Spinal cord (tissue), 10 donors: Measurements from ENCODE around the gene HARBI1. TPM values are rescaled to one million over a fixed set of nuclear protein-coding genes. Genes with fewer than 3 reads are reported as not detected.

ENCODE experiments used
- DNase-seq, 6 donors: peaks; one replicate each; pipeline versions ENCODE4 v3.0.0 to v3.0.0-alpha.2; 2013 to 2015; ENCODE audit warnings: low spot score in 6 of 6, low read depth in 4 of 6
- H3K27ac ChIP-seq: one replicate; pipeline ENCODE4 v1.5.1; 2013; ENCODE audit warnings: low read depth, low read length, control low read depth
- H3K27me3 ChIP-seq: one replicate; pipeline ENCODE4 v1.6.1; 2013; ENCODE audit warnings: low read length; ENCODE audit not compliant: control insufficient read depth, insufficient read depth
- H3K36me3 ChIP-seq: one replicate; pipeline ENCODE4 v1.6.1; 2013; ENCODE audit warnings: low read length; ENCODE audit not compliant: control insufficient read depth, insufficient read depth
- H3K4me1 ChIP-seq: one replicate; pipeline ENCODE4 v1.6.1; 2013; ENCODE audit warnings: low read length; ENCODE audit not compliant: control insufficient read depth, insufficient read depth
- H3K4me3 ChIP-seq: one replicate; pipeline ENCODE4 v1.5.1; 2013; ENCODE audit warnings: low read depth, low read length, control low read depth
- H3K9me3 ChIP-seq: one replicate; pipeline ENCODE4 v1.6.1; 2013; ENCODE audit warnings: low read length; ENCODE audit not compliant: control insufficient read depth, insufficient read depth
- WGBS: methylation state at CpG from one replicate; pipeline ENCODE4 v1.1.5; 2013; ENCODE audit warnings: missing lambda C conversion rate; ENCODE audit not compliant: insufficient coverage; 5-methylcytosine and 5-hydroxymethylcytosine counted together
- polyA plus RNA-seq, 2 donors: library from polyadenylated mRNA; unstranded; fragments of 120-200 nt; gene quantifications; one replicate each; pipeline ENCODE4 v1.2.1, GENCODE V29; 2013; ENCODE audit not compliant: insufficient read length in 2 of 2
- total RNA-seq, 2 donors: library from RNA; depleted of rRNA in 1 of 2; stranded (reverse); fragments of 120-200 nt in 1 of 2; fragments of >200 nt in 1 of 2; gene quantifications; one replicate each; pipeline versions ENCODE4 v1.2.3 to v1.2.4, GENCODE V29; 2013 to 2014
- donor health status: healthy.

The HARBI1 gene
- total and polyA plus RNA-seq, 4 donors, result 4.2 to 6.2 (median 5.8) TPM

DNA sequence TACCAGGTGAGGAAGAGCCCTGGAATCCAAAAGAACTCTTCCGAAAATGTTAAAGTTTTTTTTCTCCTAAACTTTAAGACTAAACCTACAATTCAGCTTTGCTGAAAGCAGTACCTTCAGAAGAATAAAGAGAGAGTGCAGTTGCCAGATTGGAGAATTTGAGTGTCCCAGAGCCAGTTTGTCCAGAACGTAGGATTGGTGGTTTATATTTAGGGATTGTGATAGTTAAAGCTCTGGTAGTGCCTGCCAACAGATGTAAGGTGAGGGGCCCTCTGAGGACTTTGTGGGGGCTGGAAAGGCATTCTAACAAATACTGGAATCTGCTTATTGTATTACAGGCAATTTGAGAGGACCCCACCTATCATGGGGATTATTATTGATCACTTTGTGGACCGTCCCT lies 40.2 kb upstream of the HARBI1 start:
- no peak overlapping the region for H3K27ac ChIP-seq
- peaks cover 66% of the 10 kb centered on the region for H3K36me3 ChIP-seq
- 100% methylated on average over 1 of the region's 3 CpGs for WGBS

DNA sequence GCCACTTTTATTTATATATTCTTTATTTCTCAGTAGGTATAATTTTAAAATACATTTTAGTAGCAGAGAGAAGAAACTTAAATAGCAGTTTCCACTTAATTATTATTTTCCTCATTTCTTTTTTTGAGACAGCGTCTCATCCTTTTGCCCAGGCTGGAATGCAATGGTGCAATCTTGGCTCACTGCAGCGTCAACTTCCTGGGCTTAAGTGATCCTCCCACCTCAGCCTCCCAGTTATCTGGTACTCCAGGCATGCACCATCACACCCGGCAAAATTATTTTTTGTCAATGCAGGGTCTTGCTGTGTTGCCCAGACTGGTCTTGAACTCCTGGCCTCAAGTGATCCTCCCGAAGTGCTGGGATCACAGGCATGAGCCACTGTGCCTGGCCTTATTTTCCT lies 38.6 kb upstream of the HARBI1 start:
- Histone ChIP-seq H3K4me3 (no peak overlapping the region), H3K36me3 (peaks cover 61% of the 10 kb centered on the region), H3K27ac (no peak overlapping the region), H3K9me3 (no peaks in the 10 kb centered on the region), H3K27me3 (no peaks in the 10 kb centered on the region), H3K4me1 (no peaks in the 10 kb centered on the region)
- WGBS, result 96% methylated on average over 3 of the region's 4 CpGs
- no peak for DNase-seq

More for the DNA sequence above, 40.2 kb upstream of the HARBI1 start:
- no peak for DNase-seq
- Histone ChIP-seq H3K27me3 (no peaks in the 10 kb centered on the region), H3K9me3 (no peaks in the 10 kb centered on the region), H3K4me3 (no peak overlapping the region), H3K4me1 (no peaks in the 10 kb centered on the region)

DNA sequence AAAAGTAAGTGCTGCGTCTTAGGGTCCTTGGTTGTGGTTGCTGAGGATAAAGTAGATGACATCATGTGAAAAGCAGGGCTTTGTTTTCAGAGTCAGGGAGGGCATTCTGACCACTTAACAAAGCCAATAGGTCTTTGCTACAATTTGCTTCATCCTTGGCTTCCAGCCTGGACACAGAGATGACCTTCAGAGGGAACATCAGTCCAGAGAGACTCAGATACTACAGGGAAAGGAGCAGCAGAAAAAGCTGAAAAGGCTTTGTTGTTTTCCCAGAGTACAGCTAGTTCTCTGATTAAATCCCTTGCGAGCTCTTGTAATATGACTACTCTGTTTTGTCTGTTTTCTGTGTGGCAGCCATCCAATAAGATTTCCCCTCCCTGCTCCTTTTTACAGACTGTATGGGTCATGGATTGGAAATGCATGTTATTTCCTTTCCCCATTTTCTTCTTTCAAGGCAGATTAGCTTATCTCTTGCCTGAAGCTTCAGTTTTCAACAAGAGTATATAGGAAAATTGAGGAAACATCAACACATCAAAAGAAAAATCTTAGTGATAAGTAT lies 32.2 kb upstream of the HARBI1 start:
- no CpG with 5 or more reads among the region's 2 CpGs for WGBS
- H3K27ac ChIP-seq, result peak overlapping the region; percentile 25
- no peaks in the 10 kb centered on the region for H3K27me3 ChIP-seq
- H3K36me3 ChIP-seq, result peaks cover 42% of the 10 kb centered on the region
- H3K4me3 ChIP-seq, result no peak overlapping the region
- H3K9me3 ChIP-seq, result no peaks in the 10 kb centered on the region
- DNase-seq, result peak in 4 of 6 donors; percentile 20 to 78 (median 24)
- H3K4me1 ChIP-seq, result peaks cover 2% of the 10 kb centered on the region

DNA sequence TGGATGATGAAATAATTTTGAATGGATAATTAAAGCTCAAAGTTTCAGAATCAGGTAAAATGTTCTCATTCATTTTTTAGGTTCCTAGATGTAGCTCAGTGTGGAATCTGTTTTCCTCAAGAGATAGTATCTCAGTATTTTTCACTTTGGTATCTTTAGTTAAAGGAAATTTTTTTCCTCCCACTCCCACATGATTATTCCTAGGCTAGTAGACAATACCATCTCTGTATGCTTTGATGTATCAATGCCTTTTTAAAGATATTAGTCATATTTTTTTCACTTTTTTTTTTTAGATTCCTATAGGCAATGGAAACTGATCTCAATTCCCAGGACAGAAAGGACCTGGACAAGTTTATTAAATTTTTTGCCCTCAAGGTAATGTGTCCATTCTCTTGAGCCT lies 27.0 kb upstream of the HARBI1 start:
- Histone ChIP-seq H3K4me3 (no peak overlapping the region), H3K36me3 (peaks cover 26% of the 10 kb centered on the region), H3K27ac (no peak overlapping the region), H3K4me1 (peaks cover 2% of the 10 kb centered on the region), H3K27me3 (no peaks in the 10 kb centered on the region), H3K9me3 (no peaks in the 10 kb centered on the region)
- DNase-seq, result no peak

DNA sequence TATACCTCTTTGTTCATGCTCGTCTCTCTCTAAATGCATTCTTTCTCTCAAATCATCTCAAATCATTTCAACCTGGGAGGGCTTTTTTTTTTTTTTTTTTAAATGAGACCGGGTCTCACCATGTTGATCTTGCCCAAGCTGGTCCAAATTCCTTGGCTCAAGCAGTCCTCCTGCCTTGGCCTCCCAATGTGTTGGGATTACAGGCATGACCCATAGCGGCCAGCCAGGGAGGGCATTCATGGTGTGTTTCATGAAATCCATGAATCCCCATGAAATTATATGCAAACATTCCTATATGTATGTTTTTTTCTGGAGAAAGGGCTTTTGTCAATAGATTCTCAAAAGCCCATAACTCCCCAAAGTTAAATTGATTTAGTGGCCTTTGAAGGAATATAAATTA lies 26.5 kb upstream of the HARBI1 start:
- Histone ChIP-seq H3K4me1 (peaks cover 1% of the 10 kb centered on the region), H3K27ac (no peak overlapping the region), H3K9me3 (no peaks in the 10 kb centered on the region), H3K36me3 (peaks cover 25% of the 10 kb centered on the region), H3K27me3 (no peaks in the 10 kb centered on the region), H3K4me3 (no peak overlapping the region)
- no CpG with 5 or more reads among the region's 3 CpGs for WGBS
- DNase-seq, result no peak

- H3K27me3 ChIP-seq, result no peaks in the 10 kb centered on the region
- 90% methylated on average over 6 of the region's 8 CpGs for WGBS
- no peak overlapping the region for H3K4me3 ChIP-seq
- no peaks in the 10 kb centered on the region for H3K9me3 ChIP-seq
- no peak overlapping the region for H3K27ac ChIP-seq
- peaks cover 21% of the 10 kb centered on the region for H3K36me3 ChIP-seq
- no peak for DNase-seq
- no peaks in the 10 kb centered on the region for H3K4me1 ChIP-seq
Observed at GRCh38 chr11:46642627-46643335, 25.8 kb upstream of the HARBI1 start.

- Histone ChIP-seq H3K4me1 (no peaks in the 10 kb centered on the region), H3K27ac (no peak overlapping the region), H3K27me3 (no peaks in the 10 kb centered on the region), H3K4me3 (no peak overlapping the region), H3K36me3 (peaks cover 18% of the 10 kb centered on the region), H3K9me3 (no peaks in the 10 kb centered on the region)
- DNase-seq, result no peak
- WGBS, result 100% methylated on average over 1 of the region's 3 CpGs
Observed at GRCh38 chr11:46641639-46642038, 24.6 kb upstream of the HARBI1 start.

DNA sequence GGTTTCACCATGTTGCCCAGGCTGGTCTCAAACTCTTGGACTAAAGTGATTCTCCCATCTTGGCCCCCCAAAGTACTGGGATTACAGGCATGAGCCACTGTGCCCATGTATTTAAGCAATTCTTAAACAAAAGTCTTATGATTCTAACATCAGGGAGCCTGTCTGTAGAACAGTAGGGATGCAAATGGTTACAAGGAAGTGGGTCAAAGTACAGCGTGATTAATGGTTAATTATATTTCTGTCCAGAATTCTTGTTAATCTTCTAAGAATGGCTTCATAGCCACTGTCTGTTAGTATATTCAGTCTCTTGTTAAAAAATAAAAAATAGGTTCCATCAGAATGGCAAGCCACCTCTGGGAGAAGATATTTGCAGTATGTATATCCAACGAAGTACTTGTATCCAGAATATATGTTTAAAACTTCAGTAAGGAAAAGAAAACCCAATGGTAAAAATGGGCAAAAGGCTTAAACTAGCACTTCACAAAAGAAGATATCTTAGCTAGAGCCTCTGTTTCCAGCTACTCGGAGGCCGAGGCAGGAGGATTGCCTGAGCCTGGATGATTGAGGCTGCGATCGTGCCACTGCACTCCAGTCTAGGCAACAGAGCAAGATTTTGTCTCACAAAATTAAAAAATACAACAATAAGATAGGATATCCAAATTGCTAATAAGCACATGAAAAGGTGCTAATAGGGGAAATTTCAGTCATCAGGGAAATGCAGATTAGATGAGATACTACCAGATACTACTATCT lies 23.2 kb upstream of the HARBI1 start:
- H3K9me3 ChIP-seq, result no peaks in the 10 kb centered on the region
- DNase-seq, result no peak
- H3K36me3 ChIP-seq, result peaks cover 9% of the 10 kb centered on the region
- WGBS, result 100% methylated on average over 2 of the region's 6 CpGs
- H3K27me3 ChIP-seq, result no peaks in the 10 kb centered on the region
- no peak overlapping the region for H3K4me3 ChIP-seq
- no peak overlapping the region for H3K27ac ChIP-seq
- no peaks in the 10 kb centered on the region for H3K4me1 ChIP-seq

DNA sequence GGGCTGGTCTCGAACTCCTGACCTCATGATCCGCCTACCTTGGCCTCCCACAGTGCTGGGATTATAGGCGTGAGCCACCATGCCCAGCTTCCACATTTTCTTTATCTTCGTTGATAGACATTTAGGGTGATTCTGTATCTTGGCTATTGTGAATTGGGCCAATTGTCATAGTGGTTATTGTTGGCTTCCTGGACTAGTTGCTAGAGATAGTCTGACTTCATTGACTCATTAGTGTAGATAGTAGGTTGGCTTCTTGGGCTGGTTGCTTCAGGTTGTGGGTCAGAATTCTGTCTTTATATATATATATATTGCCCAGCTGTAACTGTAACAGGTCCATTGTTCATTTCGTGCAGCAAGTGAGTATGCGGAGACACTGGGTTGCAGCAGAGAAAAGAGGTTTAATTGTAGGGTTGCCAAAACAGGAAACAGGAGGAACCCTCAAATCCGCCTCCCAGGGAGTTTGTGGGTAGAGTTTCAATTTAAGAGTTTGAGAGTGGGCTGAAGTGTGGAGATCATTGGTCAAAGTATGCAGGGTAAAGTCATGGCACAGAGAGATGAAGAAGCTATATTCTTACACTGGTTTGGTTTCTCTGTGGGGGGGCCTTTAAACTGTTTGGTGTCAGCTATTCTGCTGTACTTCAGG lies 22.3 kb upstream of the HARBI1 start:
- 93% methylated on average over 6 of the region's 7 CpGs for WGBS
- H3K27ac ChIP-seq, result no peak overlapping the region

More for the DNA sequence above, 22.3 kb upstream of the HARBI1 start:
- DNase-seq, result no peak
- Histone ChIP-seq H3K4me3 (no peak overlapping the region), H3K9me3 (no peaks in the 10 kb centered on the region), H3K27me3 (no peaks in the 10 kb centered on the region), H3K36me3 (peaks cover 12% of the 10 kb centered on the region), H3K4me1 (no peaks in the 10 kb centered on the region)
